ENCODE results near the gene TMEM92. TPM values are rescaled to one million over a fixed set of nuclear protein-coding genes. Genes with fewer than 3 reads are reported as not detected.
A peak's percentile ranks its signal among the peaks of the same experiment; 100 is the strongest.

TMEM92 gene
- polyA plus RNA-seq, 1 donor (not counting 4 experiments of a cell fraction or from before 2014, with no cell fraction given), result 0.88 TPM

DNA sequence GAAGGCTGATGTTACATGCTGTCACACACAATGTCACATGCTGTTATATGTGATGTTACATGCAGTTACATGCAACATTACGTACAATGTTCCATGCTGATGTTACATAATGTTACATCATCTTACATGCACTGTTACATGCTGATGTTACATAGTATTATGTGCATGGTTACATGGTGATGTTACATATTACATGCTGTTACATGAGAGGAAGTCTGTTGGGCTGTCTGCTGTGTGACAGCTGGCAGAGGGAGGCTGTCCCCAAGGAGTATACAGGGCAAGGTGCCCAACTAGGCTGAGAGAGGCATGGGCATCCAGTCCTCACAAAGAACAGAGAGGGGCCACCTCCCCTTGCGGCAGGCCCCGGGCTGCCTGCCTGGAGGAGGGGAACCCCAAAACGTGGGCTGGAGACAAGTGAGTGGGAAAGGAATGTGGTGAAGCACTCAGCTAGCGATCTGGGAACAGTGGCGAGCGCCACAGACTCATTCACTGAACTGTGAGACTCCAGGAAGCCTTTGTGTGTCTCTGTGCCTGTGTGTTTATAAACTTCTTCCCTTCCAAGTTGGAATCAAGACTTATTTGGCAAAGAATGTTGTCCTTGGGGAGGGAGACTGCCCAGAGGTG lies 30.6 kb downstream of the TMEM92 start:
- H3K4me2 ChIP-seq (ENCODE audit: control insufficient read depth, extremely low read depth, insufficient read depth, low read depth, low read length), result peak overlapping the region; percentile 6
- no peaks in the 10 kb centered on the region for H3K27me3 ChIP-seq (ENCODE audit: control insufficient read depth, extremely low read depth, insufficient read depth, low read length)
- H2AFZ ChIP-seq (ENCODE audit: control insufficient read depth, low read length), result peak overlapping the region; percentile 42
- no peak overlapping the region for H3K4me3 ChIP-seq (ENCODE audit: control insufficient read depth in 2 of 3, extremely low read depth in 1 of 3, insufficient read depth in 2 of 3, low read depth in 1 of 3, low read length in 3 of 3)
- H3K79me2 ChIP-seq (ENCODE audit: control insufficient read depth, insufficient read depth, low read length), result no peaks in the 10 kb centered on the region
- DNase-seq (ENCODE audit: low read depth, low spot score) (no peak), FAIRE-seq (no peak)
- H3K9ac ChIP-seq (ENCODE audit: control insufficient read depth, extremely low read depth, insufficient read depth, low read length), result no peak overlapping the region
- dilution Hi-C loops (cut with MboI; ENCODE audit: extremely low pct_ligation_motif_present, low sequenced_read_pairs), result no loop called here
- no peaks in the 10 kb centered on the region for H3K9me1 ChIP-seq (ENCODE audit: control insufficient read depth, extremely low read depth, insufficient read depth, low read length)
- no peaks in the 10 kb centered on the region for H3K36me3 ChIP-seq (ENCODE audit: control insufficient read depth in 2 of 2, extremely low read depth in 1 of 2, insufficient read depth in 2 of 2, low read length in 2 of 2)
- no peaks in the 10 kb centered on the region for H3K9me3 ChIP-seq (ENCODE audit: control insufficient read depth, low read depth, low read length)
- H3K4me1 ChIP-seq (ENCODE audit: control insufficient read depth, extremely low read depth, insufficient read depth, low read length), result no peaks in the 10 kb centered on the region
- TF ChIP-seq, protein P1, sequence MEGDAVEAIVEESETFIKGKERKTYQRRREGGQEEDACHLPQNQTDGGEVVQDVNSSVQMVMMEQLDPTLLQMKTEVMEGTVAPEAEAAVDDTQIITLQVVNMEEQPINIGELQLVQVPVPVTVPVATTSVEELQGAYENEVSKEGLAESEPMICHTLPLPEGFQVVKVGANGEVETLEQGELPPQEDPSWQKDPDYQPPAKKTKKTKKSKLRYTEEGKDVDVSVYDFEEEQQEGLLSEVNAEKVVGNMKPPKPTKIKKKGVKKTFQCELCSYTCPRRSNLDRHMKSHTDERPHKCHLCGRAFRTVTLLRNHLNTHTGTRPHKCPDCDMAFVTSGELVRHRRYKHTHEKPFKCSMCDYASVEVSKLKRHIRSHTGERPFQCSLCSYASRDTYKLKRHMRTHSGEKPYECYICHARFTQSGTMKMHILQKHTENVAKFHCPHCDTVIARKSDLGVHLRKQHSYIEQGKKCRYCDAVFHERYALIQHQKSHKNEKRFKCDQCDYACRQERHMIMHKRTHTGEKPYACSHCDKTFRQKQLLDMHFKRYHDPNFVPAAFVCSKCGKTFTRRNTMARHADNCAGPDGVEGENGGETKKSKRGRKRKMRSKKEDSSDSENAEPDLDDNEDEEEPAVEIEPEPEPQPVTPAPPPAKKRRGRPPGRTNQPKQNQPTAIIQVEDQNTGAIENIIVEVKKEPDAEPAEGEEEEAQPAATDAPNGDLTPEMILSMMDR (optimal IDR thresholded peaks at IDR 0.05 in 1 of 3, IDR thresholded peaks at IDR 0.05 in 1 of 3, conservative IDR thresholded peaks at IDR 0.05 in 1 of 3; ENCODE audit: extremely low read depth in 1 of 3, insufficient read depth in 2 of 3, low read length in 3 of 3), result no peak
- TF ChIP-seq EZH2 (IDR thresholded peaks at IDR 0.05; ENCODE audit: low read length), result no peak
- no peak overlapping the region for H3K27ac ChIP-seq (ENCODE audit: control insufficient read depth, insufficient read depth, low read length)
- no peaks in the 10 kb centered on the region for H4K20me1 ChIP-seq (ENCODE audit: control insufficient read depth, extremely low read depth, insufficient read depth, low read length)

DNA sequence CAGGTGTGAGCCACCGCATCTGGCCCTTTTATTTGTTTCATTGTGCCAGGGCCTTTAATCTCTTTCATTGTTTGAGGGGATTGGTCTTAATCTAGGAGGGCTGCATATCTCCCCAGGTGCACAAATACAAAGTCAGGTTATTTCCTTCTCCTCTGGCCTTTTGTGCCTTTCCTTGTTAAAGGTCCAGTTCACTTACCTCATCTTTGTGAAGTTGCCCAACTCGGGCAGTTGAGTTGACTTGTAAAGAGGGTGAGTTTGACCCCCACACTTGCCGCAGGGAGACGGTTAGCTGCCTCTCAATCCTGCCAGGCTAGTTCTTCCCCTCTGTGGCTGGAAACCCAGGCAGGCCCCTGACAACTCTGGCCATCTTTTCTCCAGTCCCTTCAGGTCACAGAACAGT lies 33.4 kb downstream of the TMEM92 start:
- Histone ChIP-seq H3K9me3 (ENCODE audit: control insufficient read depth, low read depth, low read length) (no peaks in the 10 kb centered on the region), H3K4me3 (ENCODE audit: control insufficient read depth in 2 of 3, extremely low read depth in 1 of 3, insufficient read depth in 2 of 3, low read depth in 1 of 3, low read length in 3 of 3) (no peak overlapping the region), H3K9ac (ENCODE audit: control insufficient read depth, extremely low read depth, insufficient read depth, low read length) (no peak overlapping the region), H3K4me2 (ENCODE audit: control insufficient read depth, extremely low read depth, insufficient read depth, low read depth, low read length) (no peak overlapping the region), H3K9me1 (ENCODE audit: control insufficient read depth, extremely low read depth, insufficient read depth, low read length) (no peaks in the 10 kb centered on the region), H3K79me2 (ENCODE audit: control insufficient read depth, insufficient read depth, low read length) (no peaks in the 10 kb centered on the region), H4K20me1 (ENCODE audit: control insufficient read depth, extremely low read depth, insufficient read depth, low read length) (no peaks in the 10 kb centered on the region), H3K4me1 (ENCODE audit: control insufficient read depth, extremely low read depth, insufficient read depth, low read length) (no peaks in the 10 kb centered on the region), H3K27me3 (ENCODE audit: control insufficient read depth, extremely low read depth, insufficient read depth, low read length) (no peaks in the 10 kb centered on the region), H2AFZ (ENCODE audit: control insufficient read depth, low read length) (no peak overlapping the region), H3K36me3 (ENCODE audit: control insufficient read depth in 2 of 2, extremely low read depth in 1 of 2, insufficient read depth in 2 of 2, low read length in 2 of 2) (no peaks in the 10 kb centered on the region), H3K27ac (ENCODE audit: control insufficient read depth, insufficient read depth, low read length) (no peak overlapping the region)
- no peak for DNase-seq (ENCODE audit: low read depth, low spot score)
- dilution Hi-C loops (cut with MboI; ENCODE audit: extremely low pct_ligation_motif_present, low sequenced_read_pairs), result no loop called here
- no peak for TF ChIP-seq EZH2 (IDR thresholded peaks at IDR 0.05; ENCODE audit: low read length)
- TF ChIP-seq, protein P1 (optimal IDR thresholded peaks at IDR 0.05 in 1 of 3, IDR thresholded peaks at IDR 0.05 in 1 of 3, conservative IDR thresholded peaks at IDR 0.05 in 1 of 3; ENCODE audit: extremely low read depth in 1 of 3, insufficient read depth in 2 of 3, low read length in 3 of 3), result no peak
- no peak for FAIRE-seq

Measured in keratinocyte (primary cell).